Measurements from ENCODE around the gene PPP1R1C. TPM values are rescaled to one million over a fixed set of nuclear protein-coding genes. Genes with fewer than 3 reads are reported as not detected.

Gene PPP1R1C
- total RNA-seq, 4 donors from 2014 or later: not detected

GRCh38 chr2:181988154-181988924 lies 2.7 kb downstream of the PPP1R1C start:
- Histone ChIP-seq H3K4me3 (no peak overlapping the region), H3K4me1 (peaks cover 0 to 5% (median 0%) of the 10 kb centered on the region in 4 donors), H3K27me3 (no peaks in the 10 kb centered on the region), H3K27ac (no peak overlapping the region), H3K9me3 (no peaks in the 10 kb centered on the region), H3K36me3 (no peaks in the 10 kb centered on the region)
- no peak for DNase-seq
- TF ChIP-seq POLR2A (IDR thresholded peaks at IDR 0.05) (no peak), CTCF (IDR thresholded peaks at IDR 0.05) (no peak)

GRCh38 chr2:181989099-181989498 lies 3.4 kb downstream of the PPP1R1C start:
- Histone ChIP-seq H3K4me1 (peaks cover 0 to 5% (median 0%) of the 10 kb centered on the region in 4 donors), H3K27ac (no peak overlapping the region), H3K9me3 (no peaks in the 10 kb centered on the region), H3K4me3 (no peak overlapping the region), H3K36me3 (no peaks in the 10 kb centered on the region), H3K27me3 (no peaks in the 10 kb centered on the region)
- TF ChIP-seq POLR2A (IDR thresholded peaks at IDR 0.05) (no peak), CTCF (IDR thresholded peaks at IDR 0.05) (no peak)
- DNase-seq: no peak

- Histone ChIP-seq H3K36me3 (no peaks in the 10 kb centered on the region), H3K27me3 (no peaks in the 10 kb centered on the region), H3K4me1 (no peaks in the 10 kb centered on the region), H3K27ac (no peak overlapping the region), H3K9me3 (no peaks in the 10 kb centered on the region), H3K4me3 (no peak overlapping the region)
- no peak for TF ChIP-seq CTCF (IDR thresholded peaks at IDR 0.05)
- no peak for TF ChIP-seq POLR2A (IDR thresholded peaks at IDR 0.05)
- DNase-seq: no peak
Measured at GRCh38 chr2:181991171-181991885, 5.7 kb downstream of the PPP1R1C start.

GRCh38 chr2:181992776-181993175 lies 7.1 kb downstream of the PPP1R1C start:
- no peaks in the 10 kb centered on the region for H3K27me3 ChIP-seq
- H3K4me3 ChIP-seq: no peak overlapping the region
- no peak overlapping the region for H3K27ac ChIP-seq
- TF ChIP-seq CTCF (IDR thresholded peaks at IDR 0.05) (no peak), POLR2A (IDR thresholded peaks at IDR 0.05) (no peak)
- DNase-seq: no peak
- H3K4me1 ChIP-seq: no peaks in the 10 kb centered on the region
- no peaks in the 10 kb centered on the region for H3K9me3 ChIP-seq
- H3K36me3 ChIP-seq: no peaks in the 10 kb centered on the region

- H3K36me3 ChIP-seq: no peaks in the 10 kb centered on the region
- no peak overlapping the region for H3K27ac ChIP-seq
- H3K4me1 ChIP-seq: no peaks in the 10 kb centered on the region
- H3K9me3 ChIP-seq: no peaks in the 10 kb centered on the region
- DNase-seq: no peak
- H3K4me3 ChIP-seq: no peak overlapping the region
- TF ChIP-seq CTCF (IDR thresholded peaks at IDR 0.05) (no peak), POLR2A (IDR thresholded peaks at IDR 0.05) (no peak)
- no peaks in the 10 kb centered on the region for H3K27me3 ChIP-seq
Measured at GRCh38 chr2:181995289-181995688, 9.6 kb downstream of the PPP1R1C start.
